Measurements from ENCODE around the gene FAM237B. TPM values are rescaled to one million over a fixed set of nuclear protein-coding genes. Genes with fewer than 3 reads are reported as not detected.
"Not testable (repeated sequence)": the region's sequence is repeated elsewhere in the genome, so short reads cannot be mapped to it uniquely, and the experiment has no call there.

FAM237B gene
- total and polyA plus RNA-seq, 4 donors: not detected

DNA sequence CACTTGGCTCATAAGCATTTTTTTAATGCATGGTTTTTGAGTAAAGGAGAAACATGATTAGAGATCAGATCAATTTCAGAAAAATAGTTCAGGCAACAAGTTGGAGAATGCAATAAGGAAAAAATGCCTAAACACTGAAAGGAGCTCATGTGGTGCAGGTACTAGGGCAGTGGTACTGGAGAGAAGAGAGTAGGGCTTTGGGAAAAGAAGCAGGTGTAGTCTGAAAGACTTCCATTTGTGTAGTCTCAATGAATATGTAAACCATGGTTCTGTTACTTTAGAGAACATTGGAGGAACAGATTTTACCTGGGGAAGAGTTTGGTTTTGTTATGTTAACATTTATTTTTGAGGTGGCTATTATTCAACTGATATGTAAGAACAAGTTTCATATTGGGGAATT is 30.9 kb upstream of the FAM237B start:
- Histone ChIP-seq H3K4me3 (ENCODE audit: low read depth in 1 of 3, low read length in 3 of 3) (no peak overlapping the region), H3K9ac (ENCODE audit: low read depth in 1 of 2, low read length in 2 of 2) (no peak overlapping the region), H3K4me1 (ENCODE audit: control insufficient read depth in 4 of 4, insufficient read depth in 4 of 4, low read length in 3 of 4) (peaks cover 3 to 7% (median 5%) of the 10 kb centered on the region in 4 donors), H3K27me3 (ENCODE audit: control insufficient read depth in 4 of 4, insufficient read depth in 4 of 4, low read length in 3 of 4) (no peaks in the 10 kb centered on the region), H3K36me3 (ENCODE audit: control insufficient read depth in 4 of 4, insufficient read depth in 3 of 4, low read depth in 1 of 4, low read length in 3 of 4) (peaks cover 0 to 24% (median 17%) of the 10 kb centered on the region in 4 donors), H3K27ac (ENCODE audit: low read depth in 1 of 2, low read length in 2 of 2) (no peak overlapping the region), H3K9me3 (ENCODE audit: control insufficient read depth in 4 of 4, low read length in 3 of 4) (no peaks in the 10 kb centered on the region)
- DNase-seq (ENCODE audit: low spot score): no peak
- no peak for TF ChIP-seq GABPA (IDR thresholded peaks at IDR 0.05 in 1 of 2, conservative IDR thresholded peaks at IDR 0.05 in 1 of 2)
- TF ChIP-seq HNF4A (conservative IDR thresholded peaks at IDR 0.05): no peak
- TF ChIP-seq, protein P1, sequence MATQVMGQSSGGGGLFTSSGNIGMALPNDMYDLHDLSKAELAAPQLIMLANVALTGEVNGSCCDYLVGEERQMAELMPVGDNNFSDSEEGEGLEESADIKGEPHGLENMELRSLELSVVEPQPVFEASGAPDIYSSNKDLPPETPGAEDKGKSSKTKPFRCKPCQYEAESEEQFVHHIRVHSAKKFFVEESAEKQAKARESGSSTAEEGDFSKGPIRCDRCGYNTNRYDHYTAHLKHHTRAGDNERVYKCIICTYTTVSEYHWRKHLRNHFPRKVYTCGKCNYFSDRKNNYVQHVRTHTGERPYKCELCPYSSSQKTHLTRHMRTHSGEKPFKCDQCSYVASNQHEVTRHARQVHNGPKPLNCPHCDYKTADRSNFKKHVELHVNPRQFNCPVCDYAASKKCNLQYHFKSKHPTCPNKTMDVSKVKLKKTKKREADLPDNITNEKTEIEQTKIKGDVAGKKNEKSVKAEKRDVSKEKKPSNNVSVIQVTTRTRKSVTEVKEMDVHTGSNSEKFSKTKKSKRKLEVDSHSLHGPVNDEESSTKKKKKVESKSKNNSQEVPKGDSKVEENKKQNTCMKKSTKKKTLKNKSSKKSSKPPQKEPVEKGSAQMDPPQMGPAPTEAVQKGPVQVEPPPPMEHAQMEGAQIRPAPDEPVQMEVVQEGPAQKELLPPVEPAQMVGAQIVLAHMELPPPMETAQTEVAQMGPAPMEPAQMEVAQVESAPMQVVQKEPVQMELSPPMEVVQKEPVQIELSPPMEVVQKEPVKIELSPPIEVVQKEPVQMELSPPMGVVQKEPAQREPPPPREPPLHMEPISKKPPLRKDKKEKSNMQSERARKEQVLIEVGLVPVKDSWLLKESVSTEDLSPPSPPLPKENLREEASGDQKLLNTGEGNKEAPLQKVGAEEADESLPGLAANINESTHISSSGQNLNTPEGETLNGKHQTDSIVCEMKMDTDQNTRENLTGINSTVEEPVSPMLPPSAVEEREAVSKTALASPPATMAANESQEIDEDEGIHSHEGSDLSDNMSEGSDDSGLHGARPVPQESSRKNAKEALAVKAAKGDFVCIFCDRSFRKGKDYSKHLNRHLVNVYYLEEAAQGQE (IDR thresholded peaks at IDR 0.05): no peak
- TF ChIP-seq, protein P2, sequence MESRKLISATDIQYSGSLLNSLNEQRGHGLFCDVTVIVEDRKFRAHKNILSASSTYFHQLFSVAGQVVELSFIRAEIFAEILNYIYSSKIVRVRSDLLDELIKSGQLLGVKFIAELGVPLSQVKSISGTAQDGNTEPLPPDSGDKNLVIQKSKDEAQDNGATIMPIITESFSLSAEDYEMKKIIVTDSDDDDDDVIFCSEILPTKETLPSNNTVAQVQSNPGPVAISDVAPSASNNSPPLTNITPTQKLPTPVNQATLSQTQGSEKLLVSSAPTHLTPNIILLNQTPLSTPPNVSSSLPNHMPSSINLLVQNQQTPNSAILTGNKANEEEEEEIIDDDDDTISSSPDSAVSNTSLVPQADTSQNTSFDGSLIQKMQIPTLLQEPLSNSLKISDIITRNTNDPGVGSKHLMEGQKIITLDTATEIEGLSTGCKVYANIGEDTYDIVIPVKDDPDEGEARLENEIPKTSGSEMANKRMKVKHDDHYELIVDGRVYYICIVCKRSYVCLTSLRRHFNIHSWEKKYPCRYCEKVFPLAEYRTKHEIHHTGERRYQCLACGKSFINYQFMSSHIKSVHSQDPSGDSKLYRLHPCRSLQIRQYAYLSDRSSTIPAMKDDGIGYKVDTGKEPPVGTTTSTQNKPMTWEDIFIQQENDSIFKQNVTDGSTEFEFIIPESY (IDR thresholded peaks at IDR 0.05): no peak
- no peak for TF ChIP-seq HNF4G (IDR thresholded peaks at IDR 0.05)
- TF ChIP-seq, protein P3, sequence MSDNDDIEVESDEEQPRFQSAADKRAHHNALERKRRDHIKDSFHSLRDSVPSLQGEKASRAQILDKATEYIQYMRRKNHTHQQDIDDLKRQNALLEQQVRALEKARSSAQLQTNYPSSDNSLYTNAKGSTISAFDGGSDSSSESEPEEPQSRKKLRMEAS (IDR thresholded peaks at IDR 0.05): no peak
- TF ChIP-seq EGR1 (IDR thresholded peaks at IDR 0.05; ENCODE audit: low read depth in 2 of 2): no peak
- no peak for TF ChIP-seq RXRA (IDR thresholded peaks at IDR 0.05)
- TF ChIP-seq JUND (IDR thresholded peaks at IDR 0.05): no peak
- TF ChIP-seq FOXA2 (IDR thresholded peaks at IDR 0.05): no peak
- TF ChIP-seq, protein P4, sequence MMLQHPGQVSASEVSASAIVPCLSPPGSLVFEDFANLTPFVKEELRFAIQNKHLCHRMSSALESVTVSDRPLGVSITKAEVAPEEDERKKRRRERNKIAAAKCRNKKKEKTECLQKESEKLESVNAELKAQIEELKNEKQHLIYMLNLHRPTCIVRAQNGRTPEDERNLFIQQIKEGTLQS (IDR thresholded peaks at IDR 0.05): no peak
- no peak for TF ChIP-seq NR2F2 (IDR thresholded peaks at IDR 0.05)
- TF ChIP-seq SP1 (IDR thresholded peaks at IDR 0.05): no peak
- TF ChIP-seq YY1 (IDR thresholded peaks at IDR 0.05): no peak
- TF ChIP-seq, protein P5, sequence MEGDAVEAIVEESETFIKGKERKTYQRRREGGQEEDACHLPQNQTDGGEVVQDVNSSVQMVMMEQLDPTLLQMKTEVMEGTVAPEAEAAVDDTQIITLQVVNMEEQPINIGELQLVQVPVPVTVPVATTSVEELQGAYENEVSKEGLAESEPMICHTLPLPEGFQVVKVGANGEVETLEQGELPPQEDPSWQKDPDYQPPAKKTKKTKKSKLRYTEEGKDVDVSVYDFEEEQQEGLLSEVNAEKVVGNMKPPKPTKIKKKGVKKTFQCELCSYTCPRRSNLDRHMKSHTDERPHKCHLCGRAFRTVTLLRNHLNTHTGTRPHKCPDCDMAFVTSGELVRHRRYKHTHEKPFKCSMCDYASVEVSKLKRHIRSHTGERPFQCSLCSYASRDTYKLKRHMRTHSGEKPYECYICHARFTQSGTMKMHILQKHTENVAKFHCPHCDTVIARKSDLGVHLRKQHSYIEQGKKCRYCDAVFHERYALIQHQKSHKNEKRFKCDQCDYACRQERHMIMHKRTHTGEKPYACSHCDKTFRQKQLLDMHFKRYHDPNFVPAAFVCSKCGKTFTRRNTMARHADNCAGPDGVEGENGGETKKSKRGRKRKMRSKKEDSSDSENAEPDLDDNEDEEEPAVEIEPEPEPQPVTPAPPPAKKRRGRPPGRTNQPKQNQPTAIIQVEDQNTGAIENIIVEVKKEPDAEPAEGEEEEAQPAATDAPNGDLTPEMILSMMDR (IDR thresholded peaks at IDR 0.05; ENCODE audit: low read depth, low read length, missing input control): no peak
- no peak for TF ChIP-seq RAD21 (IDR thresholded peaks at IDR 0.05)
- no peak for TF ChIP-seq FOXA1 (IDR thresholded peaks at IDR 0.05)
- no peak for TF ChIP-seq TAF1 (conservative IDR thresholded peaks at IDR 0.05)

DNA sequence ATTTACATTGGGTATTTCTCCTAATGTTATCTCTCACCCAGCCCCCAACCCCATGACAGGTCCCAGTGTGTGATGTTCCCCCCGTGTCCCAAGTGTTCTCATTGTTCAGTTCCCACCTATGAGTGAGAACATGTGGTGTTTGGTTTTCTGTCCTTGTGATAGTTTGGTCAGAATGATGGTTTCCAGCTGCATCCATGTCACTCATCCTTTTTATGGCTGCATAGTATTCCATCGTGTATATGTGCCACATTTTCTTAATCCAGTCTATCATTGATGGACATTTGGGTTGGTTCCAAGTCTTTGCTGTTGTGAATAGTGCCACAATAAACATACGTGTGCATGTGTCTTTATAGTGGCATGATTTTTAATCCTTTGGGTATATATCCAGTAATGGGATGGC is 28.9 kb upstream of the FAM237B start:
- not testable (repeated sequence) for H3K9ac ChIP-seq (ENCODE audit: low read depth in 1 of 2, low read length in 2 of 2); H3K36me3 ChIP-seq (ENCODE audit: control insufficient read depth in 4 of 4, insufficient read depth in 3 of 4, low read depth in 1 of 4, low read length in 3 of 4); H3K9me3 ChIP-seq (ENCODE audit: control insufficient read depth in 4 of 4, low read length in 3 of 4); DNase-seq (ENCODE audit: low spot score); H3K27me3 ChIP-seq (ENCODE audit: control insufficient read depth in 4 of 4, insufficient read depth in 4 of 4, low read length in 3 of 4); H3K4me3 ChIP-seq (ENCODE audit: low read depth in 1 of 3, low read length in 3 of 3); H3K27ac ChIP-seq (ENCODE audit: low read depth in 1 of 2, low read length in 2 of 2)
- peaks cover 3 to 17% (median 4%) of the 10 kb centered on the region in 4 donors for H3K4me1 ChIP-seq (ENCODE audit: control insufficient read depth in 4 of 4, insufficient read depth in 4 of 4, low read length in 3 of 4)
- 98% methylated on average over 3 of the region's 3 CpGs for WGBS

All from liver (tissue), 9 donors.